HuH-7.5 (cell line): ENCODE data around the gene BSDC1.
A peak's percentile ranks its signal among the peaks of the same experiment; 100 is the strongest.
"Not testable (repeated sequence)": the region's sequence is repeated elsewhere in the genome, so short reads cannot be mapped to it uniquely, and the experiment has no call there.

Source experiments
- DNase-seq: peaks from one replicate; pipeline ENCODE4 v3.0.0; 2011; ENCODE audit warnings: low spot score

BSDC1 gene

GRCh38 chr1:32394141-32394889, at the start of gene BSDC1:
Gene BSDC1 (minus strand): TSS chr1:32394441. CDS start chr1:32394414, 27 bp downstream.
- DNase-seq = peak; percentile 76

GRCh38 chr1:32441467-32441866, 47.2 kb upstream of the BSDC1 start:
- not testable (repeated sequence) for DNase-seq

- DNase-seq = not testable (repeated sequence)
Measured at GRCh38 chr1:32438777-32439176, 44.5 kb upstream of the BSDC1 start.

- DNase-seq = no peak
Measured at GRCh38 chr1:32438136-32438535, 43.9 kb upstream of the BSDC1 start.

GRCh38 chr1:32431736-32432400, 37.6 kb upstream of the BSDC1 start:
- no peak for DNase-seq

- DNase-seq = no peak
Measured at GRCh38 chr1:32427264-32427963, 33.2 kb upstream of the BSDC1 start.

GRCh38 chr1:32426489-32427255, 32.4 kb upstream of the BSDC1 start:
- no peak for DNase-seq

GRCh38 chr1:32421775-32422174, 27.5 kb upstream of the BSDC1 start:
- no peak for DNase-seq

GRCh38 chr1:32414186-32414886, 20.1 kb upstream of the BSDC1 start:
- DNase-seq = no peak

- peak; percentile 43 for DNase-seq
Measured at GRCh38 chr1:32413507-32414185, 19.4 kb upstream of the BSDC1 start.

- DNase-seq = no peak
Measured at GRCh38 chr1:32411261-32411660, 17.0 kb upstream of the BSDC1 start.

- DNase-seq = no peak
Measured at GRCh38 chr1:32406629-32407111, 12.4 kb upstream of the BSDC1 start.

GRCh38 chr1:32405672-32406467, 11.6 kb upstream of the BSDC1 start:
- no peak for DNase-seq

GRCh38 chr1:32404946-32405345, 10.7 kb upstream of the BSDC1 start:
- DNase-seq = no peak

GRCh38 chr1:32400876-32401631, 6.8 kb upstream of the BSDC1 start:
- DNase-seq = peak; percentile 74

- DNase-seq = no peak
Measured at GRCh38 chr1:32399843-32400242, 5.6 kb upstream of the BSDC1 start.

GRCh38 chr1:32398401-32398800, 4.2 kb upstream of the BSDC1 start:
- DNase-seq = no peak

GRCh38 chr1:32396524-32396923, 2.3 kb upstream of the BSDC1 start:
- not testable (repeated sequence) for DNase-seq

- peak; percentile 23 for DNase-seq
Measured at GRCh38 chr1:32394890-32395432, 720 bp upstream of the BSDC1 start.
